ENCODE results near the gene DUOXA1.

DUOXA1 gene

GRCh38 chr15:45131510-45131909 is 1.8 kb upstream of the DUOXA1 start:
- DNase-seq (ENCODE audit: low spot score): no peak

- DNase-seq (ENCODE audit: low spot score): no peak
Measured at GRCh38 chr15:45130291-45131000, 767 bp upstream of the DUOXA1 start.

- DNase-seq (ENCODE audit: low spot score): no peak
Measured at GRCh38 chr15:45128971-45129639, 574 bp downstream of the DUOXA1 start.

GRCh38 chr15:45126535-45127158 is 3.0 kb downstream of the DUOXA1 start:
- DNase-seq (ENCODE audit: low spot score): no peak

- no peak for DNase-seq (ENCODE audit: low spot score)
Measured at GRCh38 chr15:45123397-45123796, 6.3 kb downstream of the DUOXA1 start.

- no peak for DNase-seq (ENCODE audit: low spot score)
Measured at GRCh38 chr15:45122719-45123118, 7.0 kb downstream of the DUOXA1 start.

- DNase-seq (ENCODE audit: low spot score): peak; percentile 89
Measured at GRCh38 chr15:45121706-45122417, 7.8 kb downstream of the DUOXA1 start.

- no peak for DNase-seq (ENCODE audit: low spot score)
Measured at GRCh38 chr15:45121020-45121419, 8.7 kb downstream of the DUOXA1 start.

GRCh38 chr15:45120081-45120972 is 9.4 kb downstream of the DUOXA1 start:
- no peak for DNase-seq (ENCODE audit: low spot score)

- DNase-seq (ENCODE audit: low spot score): no peak
Measured at GRCh38 chr15:45118996-45119395, 10.7 kb downstream of the DUOXA1 start.

- DNase-seq (ENCODE audit: low spot score): peak; percentile 94
Measured at GRCh38 chr15:45118131-45118588, 11.5 kb downstream of the DUOXA1 start.

GRCh38 chr15:45117308-45118130 is 12.2 kb downstream of the DUOXA1 start:
- DNase-seq (ENCODE audit: low spot score): no peak

- DNase-seq (ENCODE audit: low spot score): no peak
Measured at GRCh38 chr15:45116482-45117307, 13.0 kb downstream of the DUOXA1 start.

GRCh38 chr15:45116006-45116481 is 13.6 kb downstream of the DUOXA1 start:
- DNase-seq (ENCODE audit: low spot score): no peak

GRCh38 chr15:45115312-45115820 is 14.3 kb downstream of the DUOXA1 start:
- DNase-seq (ENCODE audit: low spot score): no peak

GRCh38 chr15:45114751-45115085 is 15.0 kb downstream of the DUOXA1 start:
- DNase-seq (ENCODE audit: low spot score): no peak

GRCh38 chr15:45114076-45114750 is 15.5 kb downstream of the DUOXA1 start, which contains the start of the genes DUOX2 and DUOXA2:
Gene DUOX2 (minus strand): TSS chr15:45114172. CDS start chr15:45113411, 761 bp downstream.
Gene DUOXA2 (plus strand): TSS chr15:45114326. CDS start chr15:45114606, 280 bp downstream.
- DNase-seq (ENCODE audit: low spot score): no peak

GRCh38 chr15:45113380-45113990 is 16.2 kb downstream of the DUOXA1 start:
- no peak for DNase-seq (ENCODE audit: low spot score)
